ELR (cell line): ENCODE results near the gene PRKCB.
"Not testable (repeated sequence)": the region's sequence is repeated elsewhere in the genome, so short reads cannot be mapped to it uniquely, and the experiment has no call there.

ENCODE experiments used
- DNase-seq: peaks from one replicate; pipeline ENCODE4 v3.0.0-alpha.2; 2015; ENCODE audit warnings: low read depth

Gene PRKCB

DNA sequence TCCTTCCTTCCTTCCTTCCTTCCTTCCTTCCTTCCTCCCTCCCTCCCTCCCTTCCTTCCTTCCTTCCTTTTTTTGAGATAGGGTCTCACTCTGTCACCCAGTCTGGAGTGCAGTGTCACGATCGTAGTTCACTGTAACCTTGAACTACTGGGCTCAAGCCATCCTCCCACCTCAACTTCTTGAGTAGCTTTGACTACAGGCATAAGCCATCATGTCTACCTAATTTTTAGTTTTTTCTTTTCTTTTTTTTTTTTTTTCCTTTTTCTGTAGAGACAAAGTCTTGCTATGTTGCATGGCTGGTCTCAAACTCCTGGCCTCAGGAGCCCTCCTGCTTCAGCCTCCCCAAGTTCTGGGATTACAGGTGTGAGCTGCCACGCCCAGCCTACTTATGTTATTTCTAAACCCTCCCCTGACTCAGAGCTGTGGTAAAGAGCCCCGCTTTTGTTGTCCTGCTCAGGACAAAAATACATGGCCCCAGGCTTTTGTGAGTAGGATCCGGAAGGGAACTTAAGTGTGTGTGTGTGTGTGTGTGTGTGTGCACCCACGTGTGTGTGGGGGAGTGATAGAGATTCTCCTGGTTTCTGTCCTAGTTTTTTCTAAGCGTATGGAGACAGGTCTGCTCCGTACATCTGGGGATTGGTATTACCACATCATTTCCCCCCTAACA, 67.1 kb downstream of the PRKCB start:
- DNase-seq: peak; percentile 51

DNA sequence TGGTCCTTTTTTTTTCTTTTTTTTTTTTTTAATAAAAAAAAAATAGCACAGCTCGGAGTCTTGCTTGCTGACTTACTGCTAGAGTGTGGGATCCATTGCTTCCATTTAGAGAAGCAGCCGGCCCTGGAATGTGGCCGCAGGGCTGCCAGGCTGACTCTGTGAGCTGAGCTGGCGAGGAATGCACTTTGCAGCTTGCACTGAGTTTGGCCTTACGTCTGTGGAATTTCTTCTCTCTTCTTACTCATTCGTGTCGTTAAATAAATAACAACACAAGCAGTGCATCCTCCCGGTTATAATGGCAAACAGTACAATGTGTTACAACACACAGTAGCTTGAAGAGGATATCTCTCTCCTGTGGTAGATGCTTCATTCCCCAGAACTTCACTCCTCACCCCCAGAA, 69.2 kb downstream of the PRKCB start:
- DNase-seq: peak; percentile 84

DNA sequence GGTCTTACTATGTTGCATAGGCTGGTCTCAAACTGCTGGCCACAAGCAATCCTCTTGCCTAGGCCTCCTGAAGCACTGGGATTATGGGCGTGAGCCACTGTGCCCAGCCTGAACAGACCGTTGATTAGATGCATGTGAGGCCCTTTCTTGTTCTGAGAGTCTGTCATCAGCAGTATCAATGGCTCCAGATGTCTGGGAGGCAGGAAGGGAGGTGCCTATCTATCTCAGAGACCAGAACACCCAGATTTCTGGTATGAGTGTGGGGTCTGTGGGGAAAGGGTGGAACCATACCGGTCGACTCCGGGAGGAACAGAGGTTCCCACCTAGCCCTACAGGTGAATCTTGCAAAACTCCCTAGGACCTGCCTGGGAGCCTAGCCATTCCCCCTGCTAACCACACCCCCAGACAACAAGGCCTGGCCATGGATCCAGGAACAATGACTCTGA, 71.7 kb downstream of the PRKCB start:
- DNase-seq: no peak

DNA sequence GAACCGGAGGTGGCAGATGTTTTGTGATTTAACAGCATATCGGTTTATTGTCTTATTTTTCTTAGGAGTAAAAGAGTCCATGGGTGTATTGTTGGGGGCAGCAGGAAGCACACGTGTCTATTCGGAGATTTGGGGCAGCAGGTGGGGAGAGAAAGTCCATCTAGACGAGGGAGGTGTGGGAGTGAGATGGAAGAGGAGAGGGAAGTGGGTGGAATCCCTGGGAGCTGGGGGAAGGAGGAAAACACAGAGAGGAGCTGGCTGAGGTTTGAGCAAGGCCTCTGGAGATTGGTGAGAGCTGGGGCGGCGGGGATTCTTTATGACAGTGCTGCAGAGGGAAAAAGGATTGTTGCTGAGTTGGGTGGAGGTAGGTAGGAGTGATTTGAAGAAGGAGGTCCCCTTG, 72.1 kb downstream of the PRKCB start:
- no peak for DNase-seq

DNA sequence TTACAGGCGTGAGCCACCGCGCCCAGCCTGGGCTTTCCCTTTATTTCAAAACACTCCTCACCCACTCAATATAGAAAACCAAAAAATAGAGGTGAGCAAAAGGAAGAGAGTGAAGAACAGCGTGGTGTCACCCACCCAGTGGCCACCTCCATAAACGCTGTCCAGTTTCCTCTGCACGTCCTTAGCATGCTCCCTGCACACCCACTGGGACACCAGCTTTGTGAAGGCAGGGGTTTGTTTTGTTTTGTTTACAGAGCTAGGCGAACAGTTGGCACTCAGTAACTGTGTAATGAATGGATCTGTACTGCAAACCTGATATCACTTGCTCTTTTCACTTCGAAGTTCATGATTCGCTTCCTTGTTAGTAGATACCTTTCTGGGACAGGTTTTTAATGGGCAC, 73.0 kb downstream of the PRKCB start:
- DNase-seq: no peak

DNA sequence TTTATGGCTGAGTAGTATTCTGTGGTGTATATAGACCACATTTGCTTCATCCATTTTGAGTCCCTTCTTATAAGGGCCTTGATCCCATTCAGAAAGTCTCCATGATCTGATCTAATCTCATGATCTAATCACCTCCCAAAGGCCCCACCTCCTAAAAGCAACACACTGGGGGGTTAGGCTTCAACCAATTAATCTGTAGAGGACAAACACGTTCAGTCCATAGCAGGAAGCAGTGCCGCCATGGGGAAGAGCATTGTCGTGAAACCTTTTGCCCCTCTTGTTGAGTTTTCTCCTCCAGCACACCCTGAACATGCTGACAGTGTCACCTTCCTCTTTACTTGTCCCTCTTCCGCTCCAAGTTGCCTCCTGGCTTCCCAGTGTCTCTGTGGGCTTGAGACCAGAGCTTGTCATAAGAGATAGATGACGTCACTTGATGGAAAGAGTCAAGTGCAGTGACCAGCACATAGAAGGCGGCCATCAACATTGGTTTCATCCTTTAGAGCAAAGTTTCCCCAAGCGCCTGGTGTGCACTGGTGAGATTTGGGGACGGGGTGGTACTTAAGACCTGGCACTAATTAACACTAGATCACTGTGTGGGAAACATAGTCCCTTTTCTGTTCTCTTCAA, 74.1 kb downstream of the PRKCB start:
- no peak for DNase-seq

DNA sequence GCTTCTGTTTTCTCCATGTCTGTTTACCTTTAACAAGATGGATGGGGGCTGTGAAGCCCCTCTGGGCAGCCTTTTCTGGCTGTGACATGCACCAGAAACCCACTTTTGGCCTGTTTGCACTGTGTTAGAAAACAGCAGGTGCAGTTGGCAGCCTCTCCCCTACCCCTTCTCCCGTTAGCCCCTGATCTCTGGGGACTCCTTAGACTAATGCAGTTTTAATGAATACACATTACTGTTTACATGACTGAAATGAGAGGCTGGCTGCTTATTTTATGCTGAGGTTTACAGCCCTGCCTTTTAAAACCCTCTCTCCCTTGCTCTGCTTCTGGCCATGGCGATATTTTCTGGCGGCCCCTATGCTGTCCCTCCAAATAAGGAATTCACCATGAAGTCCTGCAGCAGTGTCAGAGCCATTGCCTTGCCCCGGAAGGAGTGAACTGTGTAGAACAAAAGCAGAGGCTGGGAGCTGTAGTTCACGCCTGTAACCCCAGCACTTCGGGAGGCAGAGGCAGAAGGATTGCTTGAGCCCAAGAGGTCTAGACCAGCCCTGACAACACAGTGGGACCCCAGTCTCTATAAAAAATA, 79.3 kb downstream of the PRKCB start:
- no peak for DNase-seq

DNA sequence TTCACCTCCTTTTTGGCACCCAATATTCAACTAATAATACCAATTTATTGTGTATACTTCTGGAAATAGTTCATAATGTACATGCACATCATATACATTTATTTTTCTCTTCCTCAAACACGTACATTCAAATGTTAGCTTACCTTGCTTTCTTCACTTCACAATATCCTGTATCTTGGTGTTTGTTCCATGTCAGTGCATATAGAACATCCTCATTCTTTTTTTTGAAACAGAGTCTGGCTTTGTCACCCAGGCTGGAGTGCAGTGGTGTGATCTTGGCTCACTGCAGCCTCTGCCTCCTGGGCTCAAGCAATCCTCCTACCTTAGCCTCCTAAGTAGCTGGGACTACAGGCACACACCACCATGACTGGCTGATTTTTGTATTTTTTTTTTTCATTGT, 80.8 kb downstream of the PRKCB start:
- not testable (repeated sequence) for DNase-seq

DNA sequence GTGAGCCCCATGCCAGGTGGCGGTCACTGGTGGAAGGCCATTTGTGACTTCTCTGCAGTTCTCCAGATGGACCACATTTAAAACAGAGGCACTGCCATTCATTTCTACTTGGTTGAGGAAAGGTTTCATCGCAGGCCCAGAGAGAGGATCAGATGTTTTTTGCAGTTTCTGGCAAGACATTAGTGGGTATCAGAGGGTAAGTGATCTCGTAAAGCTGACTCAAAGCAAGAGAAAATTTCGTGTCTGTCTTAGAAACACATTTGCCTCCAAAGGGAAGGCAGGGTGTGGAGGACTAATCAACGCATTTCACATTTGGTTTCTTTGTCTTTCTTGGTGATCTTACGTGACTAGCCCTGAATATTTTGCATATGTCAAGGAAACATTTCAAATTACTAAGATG, 81.8 kb downstream of the PRKCB start:
- DNase-seq: no peak

DNA sequence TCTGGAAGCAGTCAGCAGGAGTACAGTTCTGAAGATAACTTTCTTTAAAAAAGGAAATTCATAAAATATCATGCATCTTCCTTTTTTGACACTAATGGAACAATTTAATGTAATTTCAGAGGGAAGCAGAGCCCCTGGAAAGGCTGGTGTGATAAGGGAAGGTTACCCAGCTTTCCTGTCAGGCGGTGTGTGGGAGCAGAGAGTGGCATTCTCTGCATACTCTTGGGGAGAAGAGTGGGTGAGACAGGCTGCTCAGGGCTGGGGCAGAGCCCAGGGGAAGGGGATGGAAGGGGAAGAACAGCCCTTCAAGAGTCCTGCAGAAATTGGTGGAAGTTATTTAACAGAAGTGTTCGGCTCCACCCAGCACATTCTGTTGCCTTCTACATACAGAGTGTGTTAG, 84.7 kb downstream of the PRKCB start:
- DNase-seq: no peak

DNA sequence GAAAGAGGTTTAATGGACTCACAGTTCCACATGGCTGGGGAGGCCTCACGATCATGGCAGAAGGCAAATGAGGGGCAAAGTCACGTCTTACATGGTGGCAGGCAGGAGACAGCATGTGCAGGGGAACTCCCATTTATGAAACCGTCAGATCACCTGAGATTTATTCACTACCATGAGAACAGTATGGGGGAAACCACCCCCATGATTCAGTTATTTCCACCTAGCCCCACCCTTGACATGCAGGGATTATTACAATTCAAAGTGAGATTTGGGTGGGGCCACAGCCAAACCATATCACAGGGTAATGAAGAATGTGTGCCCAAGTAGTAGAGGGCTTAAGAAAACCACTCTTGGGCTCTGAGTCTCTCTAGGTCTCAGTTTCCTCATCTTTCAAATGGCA, 85.1 kb downstream of the PRKCB start:
- no peak for DNase-seq

DNA sequence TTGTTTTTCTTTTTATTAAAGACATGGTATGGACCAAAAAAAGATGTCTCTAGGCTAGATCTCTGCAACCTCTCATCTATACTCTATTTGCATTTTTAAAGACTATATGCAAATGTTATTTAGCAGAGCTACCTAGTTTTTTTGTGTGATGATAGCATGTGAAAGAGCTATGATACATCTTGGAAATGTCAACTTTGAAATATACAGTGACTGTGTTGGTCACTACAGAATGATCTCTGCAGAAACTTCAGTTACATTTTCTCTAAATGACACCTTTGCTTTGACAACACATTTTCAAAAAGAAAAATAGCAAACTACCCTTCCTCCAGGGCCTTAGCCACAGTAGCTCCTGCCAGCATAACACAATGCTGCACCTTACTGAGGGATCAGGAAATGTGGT, 86.6 kb downstream of the PRKCB start:
- DNase-seq: no peak

DNA sequence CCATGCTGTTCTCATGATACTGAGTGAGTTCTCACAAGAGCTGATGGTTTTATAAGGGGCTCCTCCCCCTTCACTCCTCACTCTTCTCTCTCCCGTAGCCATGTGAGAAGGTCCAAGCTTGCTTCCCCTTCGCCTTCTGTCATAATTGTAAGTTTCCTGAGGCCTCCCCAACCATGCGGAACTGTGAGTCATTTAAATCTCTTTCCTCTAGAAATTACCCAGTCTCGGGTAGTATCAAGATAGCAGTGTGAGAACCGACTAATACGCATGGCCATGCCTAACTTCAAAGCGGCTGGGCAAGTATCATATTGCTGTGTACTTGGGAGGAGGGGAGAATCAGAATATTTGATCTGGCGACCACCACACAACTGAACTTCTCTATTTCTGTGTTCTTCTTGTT, 88.3 kb downstream of the PRKCB start:
- no peak for DNase-seq

DNA sequence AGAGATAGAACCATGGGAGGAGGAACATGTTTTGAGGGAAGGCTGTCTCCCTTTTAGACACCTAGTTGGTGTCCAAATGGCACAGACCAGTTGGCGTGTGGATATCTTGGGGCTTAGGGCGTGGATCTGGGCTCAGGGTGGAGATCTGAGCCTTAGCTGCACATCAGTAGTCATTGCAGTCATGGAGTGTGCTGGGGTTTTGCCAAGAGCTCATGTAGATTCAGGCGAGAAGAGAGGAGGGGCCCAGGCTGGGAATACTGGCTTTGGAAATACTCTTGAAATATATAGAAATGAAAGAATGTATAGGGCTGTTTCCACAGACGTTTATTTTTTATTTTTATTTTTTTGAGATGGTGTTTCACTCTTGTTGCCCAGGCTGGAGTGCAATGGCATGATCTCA, 92.0 kb downstream of the PRKCB start:
- no peak for DNase-seq

DNA sequence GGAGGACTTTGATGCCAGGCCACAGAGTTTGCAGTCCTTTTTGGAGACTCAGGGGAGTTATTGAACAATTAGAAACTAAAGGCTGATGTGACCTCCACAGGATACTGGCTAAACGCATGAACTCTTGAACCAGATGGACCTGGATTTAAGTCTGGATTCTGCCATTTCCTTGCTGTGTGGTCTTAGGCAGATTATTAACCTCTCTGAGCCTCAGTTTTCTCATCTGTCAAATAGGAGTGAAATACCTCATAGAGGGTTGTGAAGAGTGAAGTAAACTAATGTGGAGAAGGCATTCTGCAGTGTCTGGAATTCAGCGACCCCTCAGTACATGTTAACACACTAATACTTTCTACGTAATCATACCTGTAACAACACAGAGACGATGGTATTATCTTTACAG, 93.5 kb downstream of the PRKCB start:
- no peak for DNase-seq

DNA sequence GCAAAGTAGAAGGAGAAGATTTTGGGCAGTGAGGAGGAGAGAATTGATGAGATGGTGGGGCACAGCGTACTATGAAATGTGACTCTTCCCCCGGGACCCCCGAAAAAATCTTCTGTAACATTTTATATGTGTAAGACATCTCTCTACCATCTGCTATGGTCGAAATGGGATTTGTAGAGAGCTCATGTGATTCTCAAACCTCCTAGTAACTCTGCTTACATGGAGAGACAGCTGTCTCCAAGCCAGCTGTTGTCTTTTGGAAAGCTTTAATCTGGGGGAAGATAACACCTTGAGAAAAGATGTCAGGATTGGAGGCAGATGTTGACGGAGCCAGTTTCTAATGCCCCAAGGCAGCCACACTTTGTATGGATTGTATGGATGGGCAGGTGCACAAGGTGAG, 94.1 kb downstream of the PRKCB start:
- no peak for DNase-seq

DNA sequence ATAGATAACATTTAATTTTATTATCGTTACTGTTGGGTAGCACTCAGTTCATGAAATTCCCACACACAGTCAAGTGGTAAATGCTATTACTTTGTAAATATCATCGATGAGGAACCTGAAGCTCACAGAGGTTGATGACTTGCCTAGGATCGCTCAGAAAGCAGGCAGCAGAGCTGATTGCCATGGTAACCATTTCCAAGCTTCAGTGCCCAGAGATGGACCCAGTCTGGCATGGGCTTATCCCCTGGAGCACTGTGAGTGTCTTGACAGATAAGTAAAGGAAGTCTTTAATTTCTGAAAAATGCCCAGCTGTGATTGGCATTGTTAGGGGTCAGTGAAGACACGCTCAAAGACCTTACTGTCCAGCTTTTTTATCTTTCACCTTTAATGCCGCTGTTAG, 95.0 kb downstream of the PRKCB start:
- DNase-seq: no peak

DNA sequence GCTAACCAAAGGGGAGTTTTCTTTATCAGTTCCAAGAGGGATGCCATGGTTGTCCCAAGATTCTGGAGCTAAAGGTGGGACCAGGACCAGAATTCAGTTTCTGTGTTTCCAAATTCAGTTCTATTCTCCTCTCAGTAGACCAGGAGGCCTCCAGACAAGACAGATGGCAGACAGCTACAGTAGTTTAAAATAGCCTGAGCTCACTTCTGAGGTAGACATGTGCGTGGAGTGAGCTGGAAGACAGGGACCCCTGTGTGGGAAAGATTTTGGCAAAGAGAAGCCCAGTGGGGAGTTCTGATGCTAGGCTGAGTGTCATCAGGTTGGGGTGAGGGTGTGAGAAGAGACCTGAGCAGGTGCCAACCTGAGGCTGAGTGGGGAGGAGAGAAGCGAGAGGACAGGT, 95.4 kb downstream of the PRKCB start:
- DNase-seq: no peak

DNA sequence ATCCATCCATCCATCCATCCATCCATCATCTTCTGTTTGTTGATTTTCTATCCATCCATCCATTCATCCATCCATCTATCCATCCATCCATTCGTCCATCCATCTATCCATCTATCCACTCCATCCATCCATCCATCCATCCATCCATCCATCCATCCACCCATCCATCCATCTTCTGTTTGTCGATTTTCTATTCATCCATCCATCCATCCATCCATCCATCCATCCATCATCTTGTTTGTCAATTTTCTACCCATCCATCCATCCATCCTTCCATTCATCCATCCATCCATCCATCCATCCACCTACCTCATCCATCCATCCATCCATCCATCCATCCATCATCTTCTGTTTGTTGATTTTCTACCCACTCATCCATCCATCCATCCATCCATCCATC, 97.9 kb downstream of the PRKCB start:
- not testable (repeated sequence) for DNase-seq

DNA sequence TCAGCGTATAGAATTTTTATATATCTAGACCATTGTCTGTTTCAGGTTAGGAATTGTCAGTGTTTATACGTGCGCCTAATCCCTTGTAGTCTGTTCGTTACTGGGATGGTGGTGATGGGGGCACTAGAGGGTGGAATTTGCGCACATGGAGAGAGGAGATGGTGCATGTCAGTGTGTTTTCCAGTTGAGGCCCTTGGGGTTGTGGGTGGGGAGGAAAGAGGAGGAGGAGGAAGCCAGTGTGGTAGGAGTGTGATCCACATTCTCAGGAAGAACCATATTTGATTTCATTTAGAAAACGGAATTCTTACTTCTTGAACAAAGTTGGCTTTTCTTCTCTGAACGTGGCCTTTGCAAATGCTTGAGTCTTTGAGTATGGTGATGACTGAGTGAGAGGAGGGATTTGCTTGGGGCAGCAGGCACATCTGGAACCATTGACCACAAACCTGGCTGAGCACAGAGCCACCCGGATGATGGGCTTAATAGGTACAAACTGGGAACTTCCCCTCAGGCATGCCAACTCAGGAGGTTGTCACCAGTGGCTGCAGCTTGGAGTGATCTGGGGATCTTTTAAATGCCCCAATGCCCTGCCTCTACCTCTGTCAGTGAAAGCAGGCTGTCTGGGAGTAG, 98.9 kb downstream of the PRKCB start:
- DNase-seq: no peak

DNA sequence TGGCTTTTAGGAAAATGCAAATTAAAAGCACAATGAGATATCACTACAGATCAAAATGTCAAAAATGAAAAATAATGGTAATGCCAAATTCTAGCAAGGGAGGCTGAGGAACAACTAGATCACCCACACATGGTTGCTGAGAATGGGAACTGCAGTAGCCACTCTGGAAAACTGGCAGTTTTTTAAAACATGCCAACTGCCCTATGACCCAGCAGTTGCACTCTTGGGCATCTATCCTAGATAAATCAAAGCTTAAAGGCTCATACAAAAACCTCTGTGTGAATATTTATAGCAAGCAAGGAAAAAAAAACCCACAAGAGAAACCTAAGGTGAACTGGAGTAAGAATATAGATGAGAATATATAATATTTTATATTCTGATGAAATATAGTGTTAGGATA, 104.3 kb downstream of the PRKCB start:
- no peak for DNase-seq

DNA sequence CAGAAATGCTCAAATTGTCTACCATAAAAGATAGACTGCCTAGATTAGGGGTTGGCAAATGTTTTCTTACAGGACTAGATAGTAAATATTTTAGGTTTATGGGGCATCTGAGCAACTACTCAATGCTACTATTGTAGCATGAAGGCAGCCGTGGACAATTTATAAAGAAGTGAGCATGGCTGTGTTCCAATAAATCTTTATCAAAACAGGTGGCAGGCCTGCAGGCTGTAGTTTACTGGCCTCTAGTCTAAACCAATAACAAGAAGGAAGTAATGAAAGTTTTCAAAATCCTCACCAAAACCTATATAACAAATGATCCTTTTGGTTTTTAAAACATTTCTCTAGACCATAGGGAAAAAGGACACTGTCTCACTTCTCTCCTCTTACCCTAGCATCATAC, 105.2 kb downstream of the PRKCB start:
- no peak for DNase-seq

DNA sequence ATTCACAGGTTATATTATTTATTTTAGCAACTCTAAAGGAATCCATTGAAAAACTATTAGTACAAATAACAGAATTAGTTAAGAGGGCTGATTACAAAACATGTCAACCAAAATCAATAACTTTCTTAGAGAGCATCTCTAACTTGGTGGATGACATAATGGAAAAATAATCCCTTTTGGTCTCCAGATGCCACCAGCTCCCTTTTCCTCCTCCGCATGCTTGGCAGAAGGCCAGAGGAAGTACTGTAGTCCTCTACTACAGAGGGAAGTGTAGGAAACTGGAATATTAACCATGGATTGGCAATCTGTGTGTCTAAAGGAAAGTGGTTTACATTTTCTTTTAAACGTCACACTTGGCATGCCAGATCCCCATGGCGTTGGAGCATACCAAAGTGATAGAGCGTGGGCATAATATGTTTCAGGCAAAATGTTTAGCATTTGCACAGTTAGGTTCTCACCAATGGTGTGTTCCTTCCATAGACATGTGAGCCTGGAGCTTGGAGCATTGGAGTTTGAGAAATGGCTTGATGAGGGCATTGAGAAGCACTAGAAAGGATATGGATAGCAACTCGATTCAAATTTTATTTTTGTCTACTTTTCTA, 106.3 kb downstream of the PRKCB start:
- DNase-seq: no peak
